Measurements from ENCODE around the gene OTOF. TPM values are rescaled to one million over a fixed set of nuclear protein-coding genes. Genes with fewer than 3 reads are reported as not detected.

Gene OTOF
- total RNA-seq, 1 donor: not detected

DNA sequence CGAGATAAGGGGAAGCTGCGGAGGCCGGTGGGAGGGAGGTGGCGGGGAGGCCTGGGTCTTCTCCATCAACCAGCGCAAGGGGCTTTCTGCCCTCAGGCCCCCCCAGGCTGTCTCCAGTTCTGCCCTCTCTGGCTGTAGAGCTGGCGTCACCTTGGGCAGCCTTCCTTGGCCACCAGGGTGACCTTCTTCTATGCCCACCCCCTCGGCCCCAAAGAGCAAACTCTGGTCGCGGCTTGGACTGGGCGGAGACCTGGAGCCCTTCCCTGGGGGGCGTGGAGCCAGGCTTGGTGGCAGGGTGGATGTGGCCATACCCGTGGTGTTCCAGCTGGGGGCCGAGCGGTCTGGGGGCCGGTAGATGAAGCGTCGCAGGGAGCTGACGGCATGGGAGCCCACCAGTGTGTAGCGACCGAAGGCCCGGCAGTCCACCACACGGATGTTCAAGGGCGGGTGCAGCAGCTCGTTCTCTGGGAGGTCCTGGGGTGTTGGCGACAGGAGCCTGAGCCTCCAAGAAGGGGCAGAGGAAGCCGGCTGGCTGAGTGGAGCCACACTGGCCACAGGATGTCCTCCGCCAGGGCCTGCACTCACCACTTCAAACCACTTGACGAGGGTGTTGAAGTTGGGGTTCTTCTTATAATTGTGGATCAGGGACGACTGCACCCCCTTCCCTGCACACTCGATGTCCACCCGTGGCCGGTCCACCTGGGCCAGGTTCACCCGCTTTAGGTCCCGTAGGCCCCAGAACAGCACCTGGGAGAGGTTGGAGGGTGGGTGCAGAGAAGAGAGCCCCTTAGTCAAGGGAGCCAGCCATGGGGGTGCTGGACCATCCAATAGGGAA lies 4.9 kb downstream of the OTOF start:
- Histone ChIP-seq H3K79me2 (ENCODE audit: insufficient read depth, low read length) (no peaks in the 10 kb centered on the region), H3K4me3 (ENCODE audit: insufficient read depth, low read length) (no peak overlapping the region), H3K4me1 (ENCODE audit: insufficient read depth, low read length) (no peaks in the 10 kb centered on the region), H3K36me3 (ENCODE audit: insufficient read depth, low read length) (no peaks in the 10 kb centered on the region), H3K27ac (ENCODE audit: low read depth, low read length) (no peak overlapping the region), H3K4me2 (ENCODE audit: insufficient read depth, low read length) (no peak overlapping the region), H4K20me1 (ENCODE audit: insufficient read depth, low read length) (no peaks in the 10 kb centered on the region), H3K9me3 (ENCODE audit: low read depth, low read length) (no peaks in the 10 kb centered on the region), H3K27me3 (ENCODE audit: insufficient read depth, low read length) (no peaks in the 10 kb centered on the region), H2AFZ (ENCODE audit: low read length) (no peak overlapping the region)
- peak; percentile 65 for DNase-seq (ENCODE audit: insufficient read length, low spot score, missing footprints)
- TF ChIP-seq, protein P1, sequence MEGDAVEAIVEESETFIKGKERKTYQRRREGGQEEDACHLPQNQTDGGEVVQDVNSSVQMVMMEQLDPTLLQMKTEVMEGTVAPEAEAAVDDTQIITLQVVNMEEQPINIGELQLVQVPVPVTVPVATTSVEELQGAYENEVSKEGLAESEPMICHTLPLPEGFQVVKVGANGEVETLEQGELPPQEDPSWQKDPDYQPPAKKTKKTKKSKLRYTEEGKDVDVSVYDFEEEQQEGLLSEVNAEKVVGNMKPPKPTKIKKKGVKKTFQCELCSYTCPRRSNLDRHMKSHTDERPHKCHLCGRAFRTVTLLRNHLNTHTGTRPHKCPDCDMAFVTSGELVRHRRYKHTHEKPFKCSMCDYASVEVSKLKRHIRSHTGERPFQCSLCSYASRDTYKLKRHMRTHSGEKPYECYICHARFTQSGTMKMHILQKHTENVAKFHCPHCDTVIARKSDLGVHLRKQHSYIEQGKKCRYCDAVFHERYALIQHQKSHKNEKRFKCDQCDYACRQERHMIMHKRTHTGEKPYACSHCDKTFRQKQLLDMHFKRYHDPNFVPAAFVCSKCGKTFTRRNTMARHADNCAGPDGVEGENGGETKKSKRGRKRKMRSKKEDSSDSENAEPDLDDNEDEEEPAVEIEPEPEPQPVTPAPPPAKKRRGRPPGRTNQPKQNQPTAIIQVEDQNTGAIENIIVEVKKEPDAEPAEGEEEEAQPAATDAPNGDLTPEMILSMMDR (IDR thresholded peaks at IDR 0.05; ENCODE audit: extremely low read depth, low read depth, low read length): no peak

DNA sequence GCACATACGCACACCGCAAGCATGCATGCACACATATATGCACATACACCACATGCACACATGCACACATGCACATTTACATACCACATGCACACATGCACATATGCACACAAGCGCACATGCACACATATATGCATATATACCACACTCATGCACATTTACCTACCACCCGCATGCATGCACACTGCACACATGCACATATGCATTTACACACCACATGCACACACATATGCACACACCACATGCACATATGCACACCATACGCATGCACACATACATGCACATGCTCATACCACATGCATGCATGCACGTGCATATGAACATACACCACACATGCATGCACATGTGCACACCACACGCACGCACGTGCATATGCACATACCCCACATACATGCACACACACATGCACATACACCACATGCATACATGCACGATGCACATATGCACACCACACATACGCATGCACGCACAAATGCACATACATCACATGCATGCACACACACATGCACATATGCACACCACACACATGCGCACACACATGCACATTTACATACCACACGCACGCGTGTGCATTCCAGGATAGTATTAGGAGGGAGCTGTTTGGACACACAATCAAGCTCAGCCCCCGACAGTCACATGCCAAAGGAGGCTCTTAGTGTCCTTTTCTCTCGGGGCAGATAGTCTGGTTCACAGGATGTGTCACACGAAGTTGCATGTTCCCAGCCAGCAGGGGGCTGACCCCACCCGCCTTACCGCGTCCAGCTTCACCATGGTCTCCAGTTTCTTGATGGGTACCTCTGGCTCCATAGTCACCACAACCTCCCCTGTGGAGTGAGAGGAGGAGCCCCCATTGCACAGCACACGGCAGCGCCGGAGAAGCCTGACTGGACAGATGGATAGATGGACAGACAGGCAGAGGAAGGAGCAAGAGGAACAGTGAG lies 5.9 kb downstream of the OTOF start:
- no peak overlapping the region for H3K27ac ChIP-seq (ENCODE audit: low read depth, low read length)
- H4K20me1 ChIP-seq (ENCODE audit: insufficient read depth, low read length): no peaks in the 10 kb centered on the region
- no peaks in the 10 kb centered on the region for H3K9me3 ChIP-seq (ENCODE audit: low read depth, low read length)
- H3K36me3 ChIP-seq (ENCODE audit: insufficient read depth, low read length): no peaks in the 10 kb centered on the region
- H3K4me1 ChIP-seq (ENCODE audit: insufficient read depth, low read length): no peaks in the 10 kb centered on the region
- TF ChIP-seq, protein P1 (IDR thresholded peaks at IDR 0.05; ENCODE audit: extremely low read depth, low read depth, low read length): no peak
- no peaks in the 10 kb centered on the region for H3K79me2 ChIP-seq (ENCODE audit: insufficient read depth, low read length)
- no peak overlapping the region for H3K4me2 ChIP-seq (ENCODE audit: insufficient read depth, low read length)
- no peak overlapping the region for H2AFZ ChIP-seq (ENCODE audit: low read length)
- peak; percentile 87 for DNase-seq (ENCODE audit: insufficient read length, low spot score, missing footprints)
- H3K4me3 ChIP-seq (ENCODE audit: insufficient read depth, low read length): no peak overlapping the region
- H3K27me3 ChIP-seq (ENCODE audit: insufficient read depth, low read length): no peaks in the 10 kb centered on the region

DNA sequence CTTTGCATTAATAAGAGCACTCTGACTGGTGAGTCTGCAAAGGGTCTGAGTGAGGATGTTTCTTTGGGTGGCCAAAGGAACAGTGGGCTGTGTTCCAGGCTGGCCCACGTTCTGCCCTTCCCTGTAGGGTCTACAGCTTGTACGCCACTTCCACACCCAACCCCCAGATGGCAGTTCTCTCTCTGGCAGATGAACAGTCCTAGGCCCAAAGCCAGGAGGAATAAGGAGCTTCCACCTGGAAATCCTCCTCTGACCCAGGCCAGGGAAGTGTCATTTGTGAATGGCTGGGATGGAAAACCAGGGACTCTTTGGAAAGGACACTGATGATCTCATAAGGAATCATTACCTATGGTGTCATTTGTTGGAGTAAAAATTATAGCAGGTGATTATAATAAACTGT lies 6.6 kb downstream of the OTOF start:
- no peak overlapping the region for H3K4me2 ChIP-seq (ENCODE audit: insufficient read depth, low read length)
- H3K9me3 ChIP-seq (ENCODE audit: low read depth, low read length): no peaks in the 10 kb centered on the region
- peak; percentile 73 for DNase-seq (ENCODE audit: insufficient read length, low spot score, missing footprints)
- H3K27ac ChIP-seq (ENCODE audit: low read depth, low read length): no peak overlapping the region
- TF ChIP-seq, protein P1 (IDR thresholded peaks at IDR 0.05; ENCODE audit: extremely low read depth, low read depth, low read length): no peak
- no peaks in the 10 kb centered on the region for H4K20me1 ChIP-seq (ENCODE audit: insufficient read depth, low read length)
- no peak overlapping the region for H3K4me3 ChIP-seq (ENCODE audit: insufficient read depth, low read length)
- H2AFZ ChIP-seq (ENCODE audit: low read length): no peak overlapping the region
- H3K4me1 ChIP-seq (ENCODE audit: insufficient read depth, low read length): no peaks in the 10 kb centered on the region
- no peaks in the 10 kb centered on the region for H3K27me3 ChIP-seq (ENCODE audit: insufficient read depth, low read length)
- no peaks in the 10 kb centered on the region for H3K36me3 ChIP-seq (ENCODE audit: insufficient read depth, low read length)
- H3K79me2 ChIP-seq (ENCODE audit: insufficient read depth, low read length): no peaks in the 10 kb centered on the region

Measured in osteoblast (primary cell).